Stimulated activated CD4-positive, alpha-beta T cell treated with anti-CD3 and anti-CD28 coated beads, Interleukin-4, amount 100 ng/mL, for 24 hours (primary cell): ENCODE data around the gene SUGCT.
"Not testable (repeated sequence)": the region's sequence is repeated elsewhere in the genome, so short reads cannot be mapped to it uniquely, and the experiment has no call there.

Experiments
- DNase-seq: peaks from one replicate; pipeline ENCODE4 v3.0.0-alpha.2; 2020

The SUGCT gene

DNA sequence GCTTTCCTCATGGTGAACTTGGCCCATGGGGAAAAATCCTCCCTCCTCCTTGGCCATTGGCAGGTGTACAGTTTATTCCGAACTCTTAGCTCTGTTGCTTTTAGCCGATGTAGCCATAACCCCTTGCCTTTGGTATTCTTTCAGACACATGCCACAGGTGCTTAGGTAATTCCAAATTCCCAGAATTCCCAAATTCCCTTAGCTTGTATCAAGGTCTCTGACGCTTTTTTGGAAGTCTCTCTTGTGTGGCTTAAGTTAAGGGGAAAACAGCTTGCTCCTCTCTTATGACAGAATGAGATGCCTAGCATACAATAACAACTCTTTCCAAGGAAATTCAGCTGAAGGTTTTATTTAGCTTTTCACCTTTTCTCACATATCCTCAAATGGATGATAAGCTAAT, 68.0 kb downstream of the SUGCT start:
- no peak for DNase-seq

DNA sequence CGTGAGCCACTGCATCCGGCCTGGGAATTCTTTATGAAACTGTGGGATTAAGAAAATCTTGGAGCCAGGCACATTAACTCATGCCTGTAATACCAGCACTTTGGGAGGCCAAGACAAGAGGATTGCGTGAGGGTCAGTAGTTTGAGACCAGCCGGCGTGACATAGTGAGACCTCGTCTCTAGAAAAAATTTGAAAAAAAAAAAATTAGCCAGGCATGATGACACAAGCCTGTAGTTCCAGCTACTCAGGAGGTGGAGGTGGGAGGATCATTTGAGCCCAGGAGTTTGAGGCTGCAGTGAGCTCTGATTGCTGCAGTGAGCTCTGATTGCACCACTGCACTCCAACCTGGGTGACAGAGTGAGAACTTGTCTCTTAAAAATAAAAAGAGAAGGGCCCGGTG, 69.8 kb downstream of the SUGCT start:
- no peak for DNase-seq

- no peak for DNase-seq
Measured at GRCh38 chr7:40205992-40206391, 71.2 kb downstream of the SUGCT start.

DNA sequence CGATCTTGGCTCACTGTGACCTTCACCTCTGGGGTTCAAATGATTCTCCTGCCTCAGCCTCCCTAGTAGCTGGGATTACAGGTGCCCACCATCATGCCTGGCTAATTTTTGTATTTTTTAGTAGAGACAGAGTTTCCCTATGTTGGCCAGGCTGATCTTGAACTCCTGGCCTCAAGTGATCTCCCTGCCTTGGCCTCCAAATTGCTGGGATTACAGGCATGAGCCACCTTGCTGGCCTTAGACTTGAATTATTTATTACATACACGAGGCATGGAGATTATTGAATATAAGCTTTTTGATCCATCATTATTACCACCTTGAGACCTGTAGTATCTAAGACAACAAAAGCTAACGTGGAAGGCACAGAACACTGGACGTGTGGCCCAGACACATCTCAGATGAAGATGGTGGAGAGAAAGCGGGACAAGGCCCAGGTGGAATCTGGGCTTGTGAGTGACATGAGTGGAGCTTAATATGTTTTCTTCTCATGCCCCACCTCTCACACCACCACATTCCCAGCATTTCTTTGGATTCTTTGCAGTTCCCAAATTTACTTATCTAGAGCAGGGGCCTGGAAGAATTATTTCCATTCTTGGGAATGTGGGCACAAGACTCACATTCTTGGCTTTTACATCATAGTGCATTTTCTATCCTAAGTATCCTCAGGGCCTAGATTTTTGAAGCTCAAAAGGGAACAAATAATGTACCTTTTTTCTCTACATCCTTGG, 76.6 kb downstream of the SUGCT start:
- DNase-seq, result no peak

- no peak for DNase-seq
Measured at GRCh38 chr7:40213291-40213690, 78.5 kb downstream of the SUGCT start.

GRCh38 chr7:40213856-40214255, 79.1 kb downstream of the SUGCT start:
- DNase-seq, result no peak

DNA sequence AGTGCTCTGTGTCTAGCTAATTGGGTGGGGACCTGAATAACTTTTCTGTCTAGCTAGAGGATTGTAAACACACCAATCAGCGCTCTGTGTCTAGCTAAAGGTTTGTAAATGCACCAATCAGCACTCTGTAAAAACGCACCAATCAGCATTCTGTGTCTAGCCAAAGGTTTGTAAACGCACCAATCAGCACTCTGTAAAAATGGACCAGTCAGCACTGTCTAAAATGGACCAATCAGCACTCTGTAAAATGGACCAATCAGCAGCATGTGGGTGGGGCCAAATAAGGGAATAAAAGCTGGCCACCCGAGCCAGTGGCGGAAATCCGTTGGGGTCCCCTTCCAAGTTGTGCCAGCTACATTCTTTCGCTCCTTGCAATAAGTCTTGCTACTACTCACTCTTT, 83.8 kb downstream of the SUGCT start:
- DNase-seq, result not testable (repeated sequence)

DNA sequence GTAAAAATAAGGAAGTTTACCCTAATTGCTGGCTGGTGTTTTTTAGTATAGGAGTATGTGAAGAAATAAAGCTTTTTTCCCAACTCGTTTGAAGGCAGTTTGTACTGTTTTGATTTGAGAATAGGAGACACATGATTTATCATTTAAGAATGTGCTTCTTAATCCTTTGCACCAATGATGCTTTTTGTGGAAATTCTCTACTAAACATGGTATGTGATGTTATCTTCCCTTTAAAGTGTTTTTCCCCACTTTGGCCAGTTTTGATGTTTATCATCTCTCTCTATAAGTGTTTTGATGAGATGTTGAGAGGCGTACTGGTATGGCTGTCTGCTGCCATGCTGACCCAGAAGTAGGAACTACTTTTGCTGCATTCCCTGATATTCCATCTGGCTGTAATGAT, 85.1 kb downstream of the SUGCT start:
- no peak for DNase-seq

- DNase-seq, result no peak
Measured at GRCh38 chr7:40220421-40220911, 85.7 kb downstream of the SUGCT start.

DNA sequence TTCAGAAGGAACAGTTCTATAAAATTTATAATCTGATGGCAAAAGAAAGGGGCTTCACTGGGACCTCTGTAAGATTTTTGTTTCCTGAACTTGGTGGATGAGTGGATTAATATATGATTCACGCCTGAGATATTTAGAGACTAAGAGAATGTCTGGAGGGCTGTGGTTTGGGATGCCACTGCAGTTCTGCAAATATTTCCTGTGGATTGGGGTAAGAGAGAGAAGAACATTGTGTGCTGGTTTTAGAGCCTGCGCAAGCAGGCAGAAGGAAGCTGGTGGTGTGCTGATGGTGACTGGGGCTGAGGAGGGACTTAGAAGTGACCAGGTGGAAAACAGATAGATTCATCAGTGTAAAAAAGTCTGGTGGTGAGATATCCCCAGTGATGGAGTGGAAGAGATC, 87.0 kb downstream of the SUGCT start:
- DNase-seq, result no peak

DNA sequence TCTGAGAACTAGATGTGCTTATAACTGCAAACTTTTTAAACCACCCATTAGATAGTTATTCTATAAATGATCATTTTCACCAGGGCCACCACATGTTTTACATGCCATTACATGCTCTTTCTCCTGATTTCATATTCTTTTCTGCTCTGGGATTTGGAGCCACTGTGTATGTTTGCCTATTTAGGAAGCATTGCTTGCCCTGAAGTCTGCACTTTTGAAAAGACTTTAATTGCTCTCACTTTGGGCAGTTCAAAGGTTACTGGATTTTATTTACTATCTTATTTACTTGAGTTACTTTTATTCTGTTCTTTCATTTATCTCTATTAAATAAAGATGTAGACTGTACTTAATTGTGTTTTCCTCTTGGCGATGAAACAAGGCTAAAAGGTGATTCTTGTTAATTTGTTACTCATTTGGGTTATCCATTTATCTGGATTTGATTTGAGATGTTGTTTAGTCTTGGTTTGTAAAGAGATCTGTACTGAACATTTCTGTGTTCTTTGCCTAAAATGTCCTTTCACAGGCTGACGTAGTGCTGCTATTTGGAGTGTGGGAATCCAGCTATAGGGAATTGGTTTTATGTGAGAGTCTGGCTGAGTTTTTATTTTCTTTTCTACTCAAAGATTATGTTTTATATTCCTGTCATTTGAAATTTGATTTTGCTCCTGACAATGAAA, 88.8 kb downstream of the SUGCT start:
- DNase-seq, result no peak

DNA sequence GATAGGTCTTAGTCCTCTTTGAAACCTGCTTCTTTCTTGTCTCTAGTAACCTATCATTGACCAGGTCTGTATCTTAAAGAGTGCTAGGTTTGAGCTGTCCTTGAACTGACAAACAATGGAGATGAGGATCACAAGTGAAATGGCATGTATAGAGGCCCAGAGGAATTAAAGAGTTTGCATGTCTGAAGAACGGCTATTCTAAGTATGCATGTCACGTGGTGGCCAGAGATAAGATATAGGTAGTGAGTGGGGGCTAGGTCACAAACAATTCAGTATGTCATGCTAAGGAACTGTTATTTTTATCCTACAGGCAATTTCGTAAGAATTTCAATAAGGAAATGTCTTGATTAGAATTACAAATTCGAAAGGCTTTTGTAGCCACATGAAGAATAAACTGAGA, 95.3 kb downstream of the SUGCT start:
- DNase-seq, result no peak

DNA sequence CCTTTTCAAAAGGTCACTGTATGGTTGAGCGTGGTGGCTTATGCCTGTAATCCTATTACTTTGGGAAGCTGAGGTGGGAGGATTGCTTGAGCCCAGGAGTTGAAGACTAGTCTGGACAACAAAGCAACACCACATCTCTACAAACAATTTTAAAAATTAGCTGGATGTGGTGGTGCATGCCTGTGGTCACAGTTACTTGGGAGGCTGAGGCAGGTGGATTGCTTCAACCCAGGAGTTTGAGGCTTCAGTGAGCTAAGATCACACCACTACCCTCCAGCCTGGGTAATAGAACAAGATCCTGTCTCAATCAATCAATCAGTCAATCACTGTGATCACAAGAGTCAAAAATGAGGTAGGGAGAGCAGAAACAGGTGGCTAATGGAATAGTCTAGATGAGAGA, 97.0 kb downstream of the SUGCT start:
- no peak for DNase-seq

DNA sequence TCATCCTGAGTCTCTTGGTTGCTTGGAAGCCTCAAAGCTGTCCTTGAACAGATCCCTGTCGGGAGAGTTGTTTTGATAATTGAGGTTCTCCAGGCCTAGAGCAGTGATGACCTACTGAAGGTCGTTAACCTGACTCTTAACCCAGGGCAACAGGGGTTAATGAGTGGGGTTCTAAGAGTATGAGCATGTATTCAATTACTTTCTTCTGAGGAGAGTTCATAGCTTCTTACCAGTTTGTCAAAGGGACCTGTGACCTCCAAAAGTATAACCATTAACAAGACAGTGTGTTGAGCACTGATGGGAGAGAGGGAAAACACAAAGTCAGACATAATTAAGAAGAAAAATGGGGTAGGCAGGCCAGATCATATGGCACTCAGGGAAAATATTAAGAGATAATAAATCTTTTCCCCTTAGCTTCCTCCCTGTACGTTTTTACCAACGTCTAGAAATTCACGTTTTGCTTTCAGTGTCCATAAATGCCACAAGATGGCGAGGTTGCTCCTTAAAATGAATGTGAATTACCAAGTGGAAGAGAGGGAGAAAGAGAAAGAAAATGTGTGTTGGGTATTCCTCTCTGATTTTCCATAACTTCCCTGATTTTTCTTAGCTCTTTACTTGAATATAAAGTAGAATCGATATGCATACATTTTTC, 97.6 kb downstream of the SUGCT start:
- no peak for DNase-seq

GRCh38 chr7:40234046-40234445, 99.2 kb downstream of the SUGCT start:
- DNase-seq, result no peak

DNA sequence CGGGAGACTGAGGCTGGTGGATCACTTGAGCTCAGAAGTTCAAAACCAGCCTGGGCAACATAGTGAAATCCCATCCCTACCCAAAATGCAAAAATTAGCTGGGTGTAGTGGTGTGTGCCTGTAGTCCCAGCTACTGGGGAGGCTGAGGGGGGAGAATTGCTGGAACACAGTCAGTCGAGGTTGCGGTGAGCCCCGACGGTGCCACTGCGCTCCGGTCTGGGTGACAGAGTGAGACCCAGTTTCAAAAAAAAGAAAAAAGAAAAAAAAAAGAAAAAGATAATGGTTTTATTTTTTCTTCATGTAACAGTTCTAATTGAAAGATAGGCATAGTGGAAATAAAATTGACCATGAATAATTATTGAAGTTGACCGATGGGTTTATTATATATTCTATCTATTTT, 99.9 kb downstream of the SUGCT start:
- DNase-seq, result no peak

DNA sequence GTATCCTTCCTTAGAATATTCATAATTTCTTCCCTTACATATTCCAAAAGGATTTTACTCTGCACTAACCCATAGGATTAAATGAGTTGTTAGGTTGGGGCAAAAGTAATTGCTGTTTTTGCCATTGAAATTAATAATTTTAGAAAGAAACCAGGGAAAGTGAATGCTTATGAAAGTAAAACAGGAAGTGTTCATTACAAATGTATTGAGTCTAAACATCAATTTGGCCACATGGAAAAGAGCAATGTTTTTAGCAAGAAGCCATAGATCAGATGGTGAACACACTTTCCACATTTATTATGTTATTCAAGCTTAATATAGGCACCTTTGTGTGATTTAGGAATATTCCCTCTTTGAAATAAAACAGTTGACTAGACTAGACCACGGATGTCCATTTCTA, 102.9 kb downstream of the SUGCT start:
- DNase-seq, result no peak

DNA sequence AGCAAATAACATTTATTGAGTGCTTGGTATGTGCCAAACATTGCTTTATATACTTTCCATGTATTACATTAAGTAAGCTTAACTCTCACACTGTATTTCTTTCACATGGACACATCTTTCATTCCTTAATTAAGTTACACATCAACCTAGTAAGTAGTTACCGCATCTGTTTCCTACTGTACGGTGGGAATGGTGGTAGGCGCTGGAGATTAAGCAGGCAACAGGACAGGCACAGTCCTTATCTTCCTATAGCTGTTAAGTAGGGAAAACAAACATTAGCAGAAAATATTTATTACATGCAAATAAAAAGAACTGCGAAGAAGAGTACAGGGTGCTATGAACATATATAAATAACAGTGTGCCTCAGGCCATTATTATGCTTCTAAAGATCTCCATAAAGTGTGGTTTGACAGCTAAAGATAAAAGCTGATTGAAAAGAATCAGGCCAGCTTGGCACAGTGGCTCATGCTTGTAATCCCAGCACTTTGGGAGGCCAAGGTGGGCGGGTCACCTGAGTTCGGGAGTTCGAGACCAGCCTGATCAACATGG, 105.0 kb downstream of the SUGCT start:
- no peak for DNase-seq

GRCh38 chr7:40243076-40243475, 108.3 kb downstream of the SUGCT start:
- DNase-seq, result no peak

GRCh38 chr7:40244226-40244625, 109.4 kb downstream of the SUGCT start:
- DNase-seq, result no peak

DNA sequence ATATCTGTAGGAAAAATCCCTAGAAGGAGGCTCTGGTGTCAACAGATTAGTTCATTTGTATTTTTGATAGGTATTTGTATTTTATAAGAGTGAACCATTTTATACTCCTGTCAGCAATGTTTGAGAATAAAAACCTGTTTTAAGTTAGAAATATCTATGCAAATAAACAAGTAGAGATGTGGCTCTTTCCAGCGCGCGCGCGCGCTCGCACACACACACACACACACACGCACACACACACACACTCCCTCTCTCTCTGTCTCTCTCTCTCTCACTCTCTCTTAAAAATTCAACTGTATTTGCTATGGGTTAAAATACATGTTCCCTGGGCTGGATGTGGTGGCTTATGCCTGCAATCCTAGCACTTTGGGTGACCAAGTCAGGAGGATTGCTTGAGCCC, 113.9 kb downstream of the SUGCT start:
- DNase-seq, result no peak

DNA sequence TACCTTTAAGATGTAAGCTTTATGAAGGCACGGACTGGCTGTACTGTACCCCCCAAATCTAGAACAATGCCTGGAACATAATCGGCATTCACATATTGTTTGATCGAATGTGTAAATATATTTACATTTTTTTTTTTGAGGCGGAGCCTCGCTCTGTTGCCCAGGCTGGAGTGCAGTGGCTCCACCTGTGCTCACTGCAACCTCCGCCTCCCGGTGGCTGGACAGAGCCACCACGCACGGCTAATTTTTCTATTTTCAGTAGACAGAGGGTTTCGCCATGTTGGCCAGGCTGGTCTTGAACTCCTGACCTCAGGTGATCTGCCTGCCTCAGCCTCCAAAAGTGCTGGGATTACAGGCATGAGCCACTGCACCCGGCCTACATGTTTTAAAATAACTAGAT, 118.6 kb downstream of the SUGCT start:
- not testable (repeated sequence) for DNase-seq

GRCh38 chr7:40263752-40264390, 129.1 kb downstream of the SUGCT start:
- no peak for DNase-seq
